PC-3 (cell line): Measurements from ENCODE around the gene HPS5.

Source experiments
- EZH2 ChIP-seq: fragments of 300-600 bp; sonication (generic); IDR thresholded peaks from one replicate; pipeline ENCODE4 v1.6.1; 2017; ENCODE audit warnings: antibody characterized with exemption, mild to moderate bottlenecking, low read length; ENCODE audit not compliant: unreplicated experiment
- EZH2phosphoT487 ChIP-seq: fragments of 300-600 bp; sonication (generic); IDR thresholded peaks from 2 replicates; pipeline ENCODE4 v1.6.1; 2018; ENCODE audit warnings: mild to moderate bottlenecking, antibody characterized with exemption, low read length, borderline replicate concordance
- TF ChIP-seq, protein P1 (sequence below): fragments of 300-600 bp; sonication (generic); conservative IDR thresholded peaks from 2 replicates; pipeline ENCODE4 v1.5.1; 2017; ENCODE audit warnings: antibody characterized with exemption, low read depth, mild to moderate bottlenecking, low read length

DNA sequence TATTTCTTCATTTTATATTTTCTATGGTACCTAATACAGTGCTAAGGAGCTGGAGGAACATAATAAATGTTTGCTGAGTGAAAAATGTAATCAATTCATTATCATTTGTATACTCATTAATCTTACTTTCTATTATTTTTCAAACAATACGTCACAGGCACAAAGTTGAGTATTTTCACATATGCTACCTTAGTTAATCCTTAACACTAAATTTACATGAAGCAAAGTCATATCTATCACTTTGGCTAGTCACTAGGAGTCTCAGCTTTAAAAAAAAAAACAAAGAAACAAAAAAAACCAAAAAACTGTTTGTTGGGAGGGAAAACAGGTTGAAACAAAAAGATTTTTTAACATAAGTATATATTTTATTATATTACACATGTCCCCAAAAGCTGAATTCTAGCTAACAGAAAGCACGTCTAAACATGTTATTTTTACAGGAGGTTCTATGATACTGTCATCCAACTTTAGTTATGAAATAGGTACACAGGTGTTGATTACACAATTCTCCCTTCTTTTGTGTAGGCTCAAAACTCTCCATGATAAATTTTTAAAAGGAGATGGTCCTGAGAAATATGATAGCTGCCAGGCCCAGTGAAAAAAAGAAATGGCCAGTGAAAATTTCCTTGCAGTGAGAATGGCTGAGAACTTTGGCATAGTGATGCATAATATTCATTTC is 14.3 kb downstream of the HPS5 start:
- TF ChIP-seq, protein P1, sequence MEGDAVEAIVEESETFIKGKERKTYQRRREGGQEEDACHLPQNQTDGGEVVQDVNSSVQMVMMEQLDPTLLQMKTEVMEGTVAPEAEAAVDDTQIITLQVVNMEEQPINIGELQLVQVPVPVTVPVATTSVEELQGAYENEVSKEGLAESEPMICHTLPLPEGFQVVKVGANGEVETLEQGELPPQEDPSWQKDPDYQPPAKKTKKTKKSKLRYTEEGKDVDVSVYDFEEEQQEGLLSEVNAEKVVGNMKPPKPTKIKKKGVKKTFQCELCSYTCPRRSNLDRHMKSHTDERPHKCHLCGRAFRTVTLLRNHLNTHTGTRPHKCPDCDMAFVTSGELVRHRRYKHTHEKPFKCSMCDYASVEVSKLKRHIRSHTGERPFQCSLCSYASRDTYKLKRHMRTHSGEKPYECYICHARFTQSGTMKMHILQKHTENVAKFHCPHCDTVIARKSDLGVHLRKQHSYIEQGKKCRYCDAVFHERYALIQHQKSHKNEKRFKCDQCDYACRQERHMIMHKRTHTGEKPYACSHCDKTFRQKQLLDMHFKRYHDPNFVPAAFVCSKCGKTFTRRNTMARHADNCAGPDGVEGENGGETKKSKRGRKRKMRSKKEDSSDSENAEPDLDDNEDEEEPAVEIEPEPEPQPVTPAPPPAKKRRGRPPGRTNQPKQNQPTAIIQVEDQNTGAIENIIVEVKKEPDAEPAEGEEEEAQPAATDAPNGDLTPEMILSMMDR, result no peak
- TF ChIP-seq EZH2, result no peak
- no peak for TF ChIP-seq EZH2phosphoT487
